Measurements from ENCODE around the gene CLDN4. TPM values are rescaled to one million over a fixed set of nuclear protein-coding genes. Genes with fewer than 3 reads are reported as not detected.

CLDN4 gene
- total and polyA plus RNA-seq, 7 experiments from 2014 or later: 0.14 to 0.24 (median 0.16) TPM; not detected in 4

DNA sequence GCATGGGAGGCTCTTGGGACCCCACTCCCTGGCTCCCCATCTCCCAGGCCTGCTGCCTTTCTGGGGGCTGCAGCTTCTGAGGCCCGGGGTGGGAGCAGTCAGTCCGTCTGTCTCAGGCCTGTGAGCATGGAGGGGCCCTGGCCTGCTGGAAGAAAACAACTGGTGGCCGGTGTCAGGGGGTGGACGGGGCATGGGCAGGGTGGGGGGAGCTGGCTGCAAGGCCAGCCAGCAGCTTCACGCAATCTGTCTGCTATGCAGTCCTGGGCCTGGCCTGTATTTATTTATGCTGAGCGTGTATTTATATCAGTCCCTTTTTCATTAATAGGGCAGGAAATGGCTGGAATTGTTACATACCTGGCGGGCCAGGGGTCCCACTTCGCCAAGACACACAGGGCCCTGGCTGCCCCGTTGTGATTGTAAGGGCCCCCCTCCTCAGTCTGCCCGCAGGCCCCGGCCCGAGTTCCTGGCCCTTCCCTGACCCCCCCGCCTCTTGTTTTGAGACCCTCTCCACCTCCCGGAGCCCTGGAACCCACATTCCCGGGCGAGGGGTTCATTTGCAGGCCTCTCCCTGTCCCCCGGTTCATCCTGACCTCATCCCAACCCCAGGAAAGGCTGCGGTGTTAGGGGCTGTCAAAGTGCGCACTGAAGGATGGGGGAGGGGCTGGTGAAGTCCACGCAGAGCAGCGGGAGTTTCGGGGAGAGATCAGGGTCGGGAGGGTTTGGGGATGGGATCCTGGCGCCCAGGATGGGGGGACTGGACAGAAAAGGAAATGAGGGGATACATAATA lies 38.4 kb downstream of the CLDN4 start:
- Histone ChIP-seq H3K9me3 (ENCODE audit: control insufficient read depth in 2 of 3, low read length in 3 of 3) (no peaks in the 10 kb centered on the region), H3K4me1 (ENCODE audit: control insufficient read depth in 2 of 2, insufficient read depth in 2 of 2, low read length in 2 of 2) (no peaks in the 10 kb centered on the region), H3K36me3 (ENCODE audit: control insufficient read depth in 2 of 3, insufficient read depth in 3 of 3, low read length in 3 of 3) (no peaks in the 10 kb centered on the region), H3K4me3 (ENCODE audit: low read length) (no peak overlapping the region), H3K27me3 (ENCODE audit: control insufficient read depth in 2 of 2, insufficient read depth in 2 of 2, low read length in 2 of 2) (no peaks in the 10 kb centered on the region), H3K27ac (ENCODE audit: low read depth, low read length) (no peak overlapping the region)
- H3K27me3 Mint-ChIP-seq: peaks cover 0 to 4% (median 0%) of the 10 kb centered on the region in 5 donors
- intact Hi-C loops (cut with micrococcal nuclease): no loop called here
- ChIA-PET POLR2A (no interaction called here), CTCF (interaction anchor here (0.6 kb wide), 1 partner anchor 200 kb away, joined by 3 read pairs; no protein-coding TSS in a partner anchor)
- DNase-seq (no peak), ATAC-seq (no peak)
- no peaks in the 10 kb centered on the region for H3K36me3 Mint-ChIP-seq
- H3K9me3 Mint-ChIP-seq: no peaks in the 10 kb centered on the region
- no peak overlapping the region for H3K27ac Mint-ChIP-seq
- peaks cover 0 to 2% (median 0%) of the 10 kb centered on the region in 7 donors for H3K4me1 Mint-ChIP-seq
- H3K4me3 Mint-ChIP-seq: no peak overlapping the region

DNA sequence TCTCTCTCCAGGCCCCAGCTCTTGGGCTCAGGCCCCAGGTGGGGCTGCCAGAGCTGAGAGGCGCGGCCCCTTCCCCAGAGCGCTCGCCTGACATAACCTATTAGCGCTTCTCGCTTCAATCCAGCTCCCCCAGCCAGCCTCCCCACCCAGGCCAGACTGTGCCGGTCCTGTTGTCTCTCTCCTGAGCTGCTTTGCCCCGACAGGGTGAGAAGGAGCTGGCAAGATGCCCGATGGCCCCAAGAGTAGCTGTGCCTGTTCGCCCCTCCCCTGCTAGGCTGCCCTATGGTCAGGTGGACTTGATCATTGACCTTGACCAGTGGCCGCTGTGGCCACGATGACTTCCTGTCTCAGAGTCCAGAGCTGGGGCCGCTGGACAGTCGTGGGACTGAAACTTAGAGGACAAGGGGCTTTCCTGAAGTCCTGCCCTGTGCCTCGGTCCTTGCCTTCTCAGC lies 39.3 kb downstream of the CLDN4 start:
- H3K27ac ChIP-seq (ENCODE audit: low read depth, low read length): no peak overlapping the region
- H3K4me3 ChIP-seq (ENCODE audit: low read length): no peak overlapping the region
- intact Hi-C loops (cut with micrococcal nuclease): no loop called here
- H3K4me1 Mint-ChIP-seq: peaks cover 0 to 2% (median 0%) of the 10 kb centered on the region in 7 donors
- H3K9me3 ChIP-seq (ENCODE audit: control insufficient read depth in 2 of 3, low read length in 3 of 3): no peaks in the 10 kb centered on the region
- H3K27me3 Mint-ChIP-seq: peaks cover 0 to 4% (median 0%) of the 10 kb centered on the region in 5 donors
- H3K27ac Mint-ChIP-seq: no peak overlapping the region
- H3K36me3 Mint-ChIP-seq: no peaks in the 10 kb centered on the region
- H3K36me3 ChIP-seq (ENCODE audit: control insufficient read depth in 2 of 3, insufficient read depth in 3 of 3, low read length in 3 of 3): no peaks in the 10 kb centered on the region
- no peaks in the 10 kb centered on the region for H3K9me3 Mint-ChIP-seq
- CTCF ChIA-PET: no interaction called here
- POLR2A ChIA-PET: no interaction called here
- no peaks in the 10 kb centered on the region for H3K4me1 ChIP-seq (ENCODE audit: control insufficient read depth in 2 of 2, insufficient read depth in 2 of 2, low read length in 2 of 2)
- H3K27me3 ChIP-seq (ENCODE audit: control insufficient read depth in 2 of 2, insufficient read depth in 2 of 2, low read length in 2 of 2): no peaks in the 10 kb centered on the region
- ATAC-seq (no peak), DNase-seq (no peak)
- H3K4me3 Mint-ChIP-seq: no peak overlapping the region

DNA sequence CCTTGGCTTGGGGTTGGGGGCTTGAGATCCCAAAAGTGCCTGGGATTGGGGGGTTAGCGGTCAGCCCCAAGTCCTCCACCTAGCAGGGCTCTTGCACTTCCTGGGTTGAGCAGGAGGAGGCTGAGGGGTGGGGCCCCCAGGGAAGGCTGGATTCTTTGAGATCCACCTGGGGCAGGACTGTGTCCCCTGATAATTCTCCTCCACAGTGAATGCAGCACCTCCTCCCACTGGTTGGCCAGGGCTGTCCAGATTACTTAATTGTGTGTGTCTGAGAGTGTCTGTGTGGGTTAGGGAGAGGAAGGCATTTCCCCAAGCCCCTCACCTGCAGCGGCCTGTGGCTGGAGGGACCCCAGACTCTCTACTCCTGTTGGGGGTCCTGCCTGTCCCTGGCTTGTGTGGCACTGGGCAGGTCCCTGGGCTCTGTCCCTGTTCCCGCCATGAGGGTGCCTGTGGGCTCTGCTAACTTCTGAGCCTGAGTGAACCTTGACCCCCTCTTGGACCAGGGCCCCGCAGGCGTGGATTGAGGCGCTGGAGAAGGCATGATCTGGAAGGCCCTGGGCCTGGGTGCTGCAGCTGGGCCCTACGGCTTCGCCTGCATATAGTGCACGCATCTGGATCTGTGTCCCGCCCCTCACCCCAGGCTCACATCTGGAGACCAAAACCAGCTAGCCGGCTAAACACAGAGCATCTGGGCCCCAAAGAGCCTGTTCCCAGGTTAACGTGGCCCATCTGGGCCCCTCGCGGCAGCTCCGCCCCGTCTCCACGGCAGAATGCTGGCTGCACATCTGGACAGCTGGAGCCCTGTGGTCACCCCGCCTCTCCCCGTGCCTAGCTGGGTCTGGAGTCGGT lies 40.6 kb downstream of the CLDN4 start:
- ATAC-seq (no peak), DNase-seq (no peak)
- intact Hi-C loops (cut with micrococcal nuclease): no loop called here
- CTCF ChIA-PET: no interaction called here
- H3K4me1 Mint-ChIP-seq: peaks cover 0 to 2% (median 0%) of the 10 kb centered on the region in 7 donors
- H3K36me3 Mint-ChIP-seq: no peaks in the 10 kb centered on the region
- no peak overlapping the region for H3K4me3 ChIP-seq (ENCODE audit: low read length)
- peaks cover 0 to 4% (median 0%) of the 10 kb centered on the region in 5 donors for H3K27me3 Mint-ChIP-seq
- H3K27ac ChIP-seq (ENCODE audit: low read depth, low read length): no peak overlapping the region
- no peaks in the 10 kb centered on the region for H3K4me1 ChIP-seq (ENCODE audit: control insufficient read depth in 2 of 2, insufficient read depth in 2 of 2, low read length in 2 of 2)
- H3K27ac Mint-ChIP-seq: no peak overlapping the region
- no peaks in the 10 kb centered on the region for H3K9me3 Mint-ChIP-seq
- POLR2A ChIA-PET: no interaction called here
- no peak overlapping the region for H3K4me3 Mint-ChIP-seq
- no peaks in the 10 kb centered on the region for H3K9me3 ChIP-seq (ENCODE audit: control insufficient read depth in 2 of 3, low read length in 3 of 3)
- H3K36me3 ChIP-seq (ENCODE audit: control insufficient read depth in 2 of 3, insufficient read depth in 3 of 3, low read length in 3 of 3): no peaks in the 10 kb centered on the region
- H3K27me3 ChIP-seq (ENCODE audit: control insufficient read depth in 2 of 2, insufficient read depth in 2 of 2, low read length in 2 of 2): no peaks in the 10 kb centered on the region

DNA sequence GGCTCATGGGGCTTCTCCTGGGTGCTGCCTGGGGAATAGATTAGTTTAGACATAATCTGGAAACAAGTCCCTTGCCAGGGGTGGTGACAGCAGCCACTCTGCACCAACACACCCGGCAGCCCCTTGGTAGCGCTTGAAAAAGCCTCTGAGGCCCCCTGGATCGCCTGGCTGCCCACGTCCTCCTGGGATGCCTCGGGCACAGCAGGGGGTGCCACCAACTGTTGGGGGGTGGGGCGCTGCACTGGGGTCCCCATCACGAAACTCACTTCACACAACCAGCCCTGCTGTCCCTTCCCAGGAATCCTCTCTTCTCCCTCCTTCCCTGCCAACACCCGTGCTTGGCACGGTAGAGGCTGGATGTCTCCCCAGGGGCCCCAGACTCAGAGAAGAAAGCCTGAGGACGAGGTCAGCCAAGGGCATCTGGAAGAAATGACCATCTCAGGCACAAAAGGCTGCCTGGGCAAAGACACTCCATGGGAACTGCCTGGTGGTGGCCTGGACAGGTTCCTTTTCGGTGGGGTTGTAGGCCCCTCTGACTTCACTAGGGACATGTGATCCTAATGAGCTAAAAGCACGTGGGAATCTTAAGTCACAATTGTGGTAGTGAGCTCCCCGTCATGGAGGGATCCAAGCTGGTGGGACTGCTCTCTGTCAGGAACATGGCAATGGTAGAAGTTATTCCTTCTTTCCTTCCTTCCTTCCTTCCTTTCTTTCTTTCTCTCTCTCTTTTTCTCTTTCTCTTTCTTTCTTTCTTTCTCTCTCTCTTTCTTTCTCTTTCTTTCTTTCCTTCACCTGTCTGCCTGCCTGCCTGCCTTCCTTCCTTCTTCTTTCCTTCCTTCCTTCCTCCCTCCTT lies 41.5 kb downstream of the CLDN4 start:
- Histone ChIP-seq H3K9me3 (ENCODE audit: control insufficient read depth in 2 of 3, low read length in 3 of 3) (no peaks in the 10 kb centered on the region), H3K4me1 (ENCODE audit: control insufficient read depth in 2 of 2, insufficient read depth in 2 of 2, low read length in 2 of 2) (no peaks in the 10 kb centered on the region), H3K27ac (ENCODE audit: low read depth, low read length) (no peak overlapping the region), H3K36me3 (ENCODE audit: control insufficient read depth in 2 of 3, insufficient read depth in 3 of 3, low read length in 3 of 3) (no peaks in the 10 kb centered on the region), H3K27me3 (ENCODE audit: control insufficient read depth in 2 of 2, insufficient read depth in 2 of 2, low read length in 2 of 2) (no peaks in the 10 kb centered on the region), H3K4me3 (ENCODE audit: low read length) (no peak overlapping the region)
- Mint-ChIP-seq H3K9me3 (no peaks in the 10 kb centered on the region), H3K4me3 (no peak overlapping the region), H3K27me3 (peaks cover 0 to 4% (median 0%) of the 10 kb centered on the region in 5 donors), H3K36me3 (no peaks in the 10 kb centered on the region), H3K4me1 (peaks cover 0 to 4% (median 0%) of the 10 kb centered on the region in 7 donors), H3K27ac (no peak overlapping the region)
- CTCF ChIA-PET: no interaction called here
- ATAC-seq (no peak), DNase-seq (no peak)
- POLR2A ChIA-PET: no interaction called here
- intact Hi-C loops (cut with micrococcal nuclease): no loop called here

DNA sequence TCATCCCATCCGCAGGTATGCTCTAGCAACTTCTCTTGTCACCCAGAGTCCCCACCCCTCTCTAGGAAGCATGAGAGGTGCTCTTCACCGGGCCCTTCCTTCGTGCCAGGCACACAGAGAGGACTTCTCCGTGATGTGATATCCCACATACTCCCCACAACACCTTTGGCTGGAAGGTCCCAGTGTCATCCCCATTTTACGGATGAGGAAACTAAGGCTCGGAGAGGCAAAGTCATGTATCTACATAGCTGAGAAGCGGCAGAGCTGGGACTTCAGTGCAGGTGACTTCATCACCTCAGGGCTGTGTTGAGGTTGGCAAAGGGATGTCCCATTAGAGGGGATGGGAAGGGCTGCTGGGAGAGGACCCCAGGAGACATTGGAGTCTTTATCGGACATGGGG lies 45.6 kb downstream of the CLDN4 start:
- Histone ChIP-seq H3K4me3 (ENCODE audit: low read length) (no peak overlapping the region), H3K27me3 (ENCODE audit: control insufficient read depth in 2 of 2, insufficient read depth in 2 of 2, low read length in 2 of 2) (no peaks in the 10 kb centered on the region), H3K36me3 (ENCODE audit: control insufficient read depth in 2 of 3, insufficient read depth in 3 of 3, low read length in 3 of 3) (no peaks in the 10 kb centered on the region), H3K9me3 (ENCODE audit: control insufficient read depth in 2 of 3, low read length in 3 of 3) (no peaks in the 10 kb centered on the region), H3K27ac (ENCODE audit: low read depth, low read length) (no peak overlapping the region), H3K4me1 (ENCODE audit: control insufficient read depth in 2 of 2, insufficient read depth in 2 of 2, low read length in 2 of 2) (no peaks in the 10 kb centered on the region)
- H3K4me3 Mint-ChIP-seq: no peak overlapping the region
- ChIA-PET POLR2A (no interaction called here), CTCF (no interaction called here)
- peaks cover 0 to 14% (median 0%) of the 10 kb centered on the region in 5 donors for H3K27me3 Mint-ChIP-seq
- ATAC-seq (no peak), DNase-seq (no peak)
- H3K4me1 Mint-ChIP-seq: peaks cover 0 to 4% (median 0%) of the 10 kb centered on the region in 7 donors
- H3K36me3 Mint-ChIP-seq: no peaks in the 10 kb centered on the region
- no peak overlapping the region for H3K27ac Mint-ChIP-seq
- intact Hi-C loops (cut with micrococcal nuclease): no loop called here
- no peaks in the 10 kb centered on the region for H3K9me3 Mint-ChIP-seq

DNA sequence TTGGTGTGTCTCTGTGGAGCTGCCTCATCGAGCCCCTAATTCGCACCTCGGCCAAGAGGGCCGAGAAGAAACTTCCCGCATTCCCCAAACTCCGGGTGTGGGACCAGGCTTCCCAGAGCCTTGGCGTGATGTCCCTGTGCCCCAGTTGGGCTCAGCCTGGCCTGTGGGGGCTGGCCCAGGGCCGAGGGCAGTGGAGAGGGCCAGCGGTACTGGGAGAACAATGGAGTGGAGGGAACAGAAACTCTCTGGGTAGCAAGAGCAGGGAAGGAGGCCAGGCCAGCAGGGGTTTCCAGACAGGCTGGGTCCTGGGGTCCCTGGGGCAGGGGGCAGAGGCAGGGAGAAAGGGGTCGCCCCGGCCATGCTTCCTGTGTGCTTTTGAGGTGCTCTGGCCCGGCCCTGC lies 46.2 kb downstream of the CLDN4 start:
- Mint-ChIP-seq H3K4me1 (peaks cover 0 to 4% (median 0%) of the 10 kb centered on the region in 7 donors), H3K36me3 (no peaks in the 10 kb centered on the region), H3K9me3 (no peaks in the 10 kb centered on the region), H3K27ac (no peak overlapping the region), H3K27me3 (peaks cover 0 to 14% (median 0%) of the 10 kb centered on the region in 5 donors), H3K4me3 (no peak overlapping the region)
- ChIA-PET CTCF (no interaction called here), POLR2A (no interaction called here)
- H3K4me3 ChIP-seq (ENCODE audit: low read length): no peak overlapping the region
- H3K27ac ChIP-seq (ENCODE audit: low read depth, low read length): no peak overlapping the region
- H3K27me3 ChIP-seq (ENCODE audit: control insufficient read depth in 2 of 2, insufficient read depth in 2 of 2, low read length in 2 of 2): no peaks in the 10 kb centered on the region
- ATAC-seq (no peak), DNase-seq (no peak)
- H3K36me3 ChIP-seq (ENCODE audit: control insufficient read depth in 2 of 3, insufficient read depth in 3 of 3, low read length in 3 of 3): no peaks in the 10 kb centered on the region
- H3K4me1 ChIP-seq (ENCODE audit: control insufficient read depth in 2 of 2, insufficient read depth in 2 of 2, low read length in 2 of 2): no peaks in the 10 kb centered on the region
- H3K9me3 ChIP-seq (ENCODE audit: control insufficient read depth in 2 of 3, low read length in 3 of 3): no peaks in the 10 kb centered on the region
- intact Hi-C loops (cut with micrococcal nuclease): no loop called here
